ENCODE measurements around the gene FOXP1. TPM values are rescaled to one million over a fixed set of nuclear protein-coding genes. Genes with fewer than 3 reads are reported as not detected.

Gene FOXP1
- total and polyA plus RNA-seq, 2 donors (not counting 1 experiment from before 2014, with no cell fraction given): 70.3 to 101 TPM

- peak overlapping the region in 3 of 4 experiments; percentile 20 to 37 (median 33) for H3K4me3 ChIP-seq (replicated peaks in 1 of 4; ENCODE audit: control extremely low read depth in 1 of 4, insufficient read depth in 1 of 4, low read depth in 3 of 4, low read length in 4 of 4)
- H3K36me3 ChIP-seq (ENCODE audit: control insufficient read depth, insufficient read depth, low read length): no peaks in the 10 kb centered on the region
- H4K20me1 ChIP-seq (ENCODE audit: control insufficient read depth, extremely low read depth, insufficient read depth, low read length): no peaks in the 10 kb centered on the region
- no peak overlapping the region for H3K9ac ChIP-seq (ENCODE audit: insufficient read depth, low read length)
- peak; percentile 39 to 78 for DNase-seq (ENCODE audit: low read depth in 2 of 2)
- no peaks in the 10 kb centered on the region for H3K27me3 ChIP-seq (ENCODE audit: control insufficient read depth, insufficient read depth, low read length)
- H3K4me2 ChIP-seq (ENCODE audit: extremely low read depth, insufficient read depth, low read length): peak overlapping the region; percentile 76
- peak overlapping the region; percentile 71 for H3K27ac ChIP-seq (ENCODE audit: insufficient read depth, low read length)
- H3K79me2 ChIP-seq (ENCODE audit: control insufficient read depth, insufficient read depth, low read length): no peaks in the 10 kb centered on the region
- TF ChIP-seq EZH2 (IDR thresholded peaks at IDR 0.05; ENCODE audit: low read length, missing control alignments) (no peak), CTCF (conservative IDR thresholded peaks at IDR 0.05 in 1 of 2, IDR thresholded peaks at IDR 0.05 in 1 of 2; ENCODE audit: low read depth in 1 of 2, low read length in 2 of 2) (no peak)
- no peaks in the 10 kb centered on the region for H3K9me3 ChIP-seq (ENCODE audit: control insufficient read depth, insufficient read depth, low read depth, low read length)
- peaks cover 17% of the 10 kb centered on the region for H3K4me1 ChIP-seq (ENCODE audit: control insufficient read depth, extremely low read depth, insufficient read depth, low read length)
- peak overlapping the region; percentile 97 for H2AFZ ChIP-seq (ENCODE audit: low read length)
Observed at GRCh38 chr3:71226565-71227269, 356.8 kb downstream of the FOXP1 start.

GRCh38 chr3:71225951-71226564 lies 357.5 kb downstream of the FOXP1 start:
- Histone ChIP-seq H3K4me2 (ENCODE audit: extremely low read depth, insufficient read depth, low read length) (peak overlapping the region; percentile 76), H3K36me3 (ENCODE audit: control insufficient read depth, insufficient read depth, low read length) (no peaks in the 10 kb centered on the region), H3K79me2 (ENCODE audit: control insufficient read depth, insufficient read depth, low read length) (no peaks in the 10 kb centered on the region), H3K9me3 (ENCODE audit: control insufficient read depth, insufficient read depth, low read depth, low read length) (no peaks in the 10 kb centered on the region), H3K27ac (ENCODE audit: insufficient read depth, low read length) (peak overlapping the region; percentile 71), H3K27me3 (ENCODE audit: control insufficient read depth, insufficient read depth, low read length) (no peaks in the 10 kb centered on the region), H3K4me1 (ENCODE audit: control insufficient read depth, extremely low read depth, insufficient read depth, low read length) (peaks cover 17% of the 10 kb centered on the region), H4K20me1 (ENCODE audit: control insufficient read depth, extremely low read depth, insufficient read depth, low read length) (no peaks in the 10 kb centered on the region), H3K4me3 (replicated peaks in 1 of 4; ENCODE audit: control extremely low read depth in 1 of 4, insufficient read depth in 1 of 4, low read depth in 3 of 4, low read length in 4 of 4) (peak overlapping the region in 3 of 4 experiments; percentile 0 to 33 (median 14)), H2AFZ (ENCODE audit: low read length) (peak overlapping the region; percentile 97), H3K9ac (ENCODE audit: insufficient read depth, low read length) (no peak overlapping the region)
- DNase-seq (ENCODE audit: low read depth in 2 of 2): peak in 1 of 2 donors; percentile 39
- TF ChIP-seq EZH2 (IDR thresholded peaks at IDR 0.05; ENCODE audit: low read length, missing control alignments) (no peak), CTCF (conservative IDR thresholded peaks at IDR 0.05 in 1 of 2, IDR thresholded peaks at IDR 0.05 in 1 of 2; ENCODE audit: low read depth in 1 of 2, low read length in 2 of 2) (no peak)

- no peak overlapping the region for H3K9ac ChIP-seq (ENCODE audit: insufficient read depth, low read length)
- H3K4me2 ChIP-seq (ENCODE audit: extremely low read depth, insufficient read depth, low read length): peak overlapping the region; percentile 76
- TF ChIP-seq EZH2 (IDR thresholded peaks at IDR 0.05; ENCODE audit: low read length, missing control alignments): no peak
- no peak for TF ChIP-seq CTCF (conservative IDR thresholded peaks at IDR 0.05 in 1 of 2, IDR thresholded peaks at IDR 0.05 in 1 of 2; ENCODE audit: low read depth in 1 of 2, low read length in 2 of 2)
- peak in 1 of 2 donors; percentile 34 for DNase-seq (ENCODE audit: low read depth in 2 of 2)
- H3K9me3 ChIP-seq (ENCODE audit: control insufficient read depth, insufficient read depth, low read depth, low read length): no peaks in the 10 kb centered on the region
- H3K36me3 ChIP-seq (ENCODE audit: control insufficient read depth, insufficient read depth, low read length): no peaks in the 10 kb centered on the region
- H3K79me2 ChIP-seq (ENCODE audit: control insufficient read depth, insufficient read depth, low read length): no peaks in the 10 kb centered on the region
- H4K20me1 ChIP-seq (ENCODE audit: control insufficient read depth, extremely low read depth, insufficient read depth, low read length): no peaks in the 10 kb centered on the region
- H3K27ac ChIP-seq (ENCODE audit: insufficient read depth, low read length): peak overlapping the region; percentile 71
- peak overlapping the region; percentile 31 for H2AFZ ChIP-seq (ENCODE audit: low read length)
- peak overlapping the region in 1 of 4 experiments; percentile 31 for H3K4me3 ChIP-seq (replicated peaks in 1 of 4; ENCODE audit: control extremely low read depth in 1 of 4, insufficient read depth in 1 of 4, low read depth in 3 of 4, low read length in 4 of 4)
- no peaks in the 10 kb centered on the region for H3K27me3 ChIP-seq (ENCODE audit: control insufficient read depth, insufficient read depth, low read length)
- peaks cover 17% of the 10 kb centered on the region for H3K4me1 ChIP-seq (ENCODE audit: control insufficient read depth, extremely low read depth, insufficient read depth, low read length)
Observed at GRCh38 chr3:71225002-71225684, 358.4 kb downstream of the FOXP1 start.

Measured in fibroblast of lung (primary cell).